Peyer's patch (tissue), 4 donors: ENCODE results near the gene CGN. TPM values are rescaled to one million over a fixed set of nuclear protein-coding genes. Genes with fewer than 3 reads are reported as not detected.

Experiments
- DNase-seq, 3 donors: peaks; one replicate each; pipeline ENCODE4 v3.0.0-alpha.2; 2017 to 2019
- H3K27ac ChIP-seq, 4 donors: fragments of 200-600 bp; sonication (generic); one replicate each; pipeline ENCODE4 v1.5.1; 2016 to 2019
- H3K27me3 ChIP-seq, 2 donors: fragments of 200-600 bp; sonication (generic); one replicate each; pipeline ENCODE4 v1.5.1; 2019
- H3K36me3 ChIP-seq, 3 donors: fragments of 200-600 bp; sonication (generic); one replicate each; pipeline ENCODE4 v1.5.1; 2016 to 2019
- H3K4me1 ChIP-seq, 4 donors: fragments of 200-600 bp; sonication (generic); one replicate each; pipeline ENCODE4 v1.5.1; 2016 to 2019
- H3K4me3 ChIP-seq, 4 donors: fragments of 200-600 bp; sonication (generic); 1 replicate in 3 of 4; 2 replicates in 1 of 4; pipeline ENCODE4 v1.5.1; 2016 to 2019; ENCODE audit warnings: mild to moderate bottlenecking in 1 of 4
- H3K9me3 ChIP-seq, 4 donors: fragments of 200-600 bp; sonication (generic); one replicate each; pipeline ENCODE4 v1.5.1; 2016 to 2019; ENCODE audit warnings: mild to moderate bottlenecking in 1 of 4
- POLR2A ChIP-seq, 2 donors: fragments of 450-650 bp; IDR thresholded peaks; one replicate each; pipeline ENCODE4 v1.5.1; 2017; ENCODE audit warnings: antibody characterized with exemption in 2 of 2, mild to moderate bottlenecking in 2 of 2, moderate library complexity in 2 of 2
- total RNA-seq, 4 donors: library from RNA; depleted of rRNA; stranded (reverse); fragments of >200 nt; gene quantifications; one replicate each; pipeline ENCODE4 v1.1.0, GENCODE V29; 2016
- TF ChIP-seq, protein P1 (sequence below), 6 experiments: fragments of 450-650 bp in 4 of 6; fragments of 200-600 bp in 2 of 6; sonication (generic) in 1 of 6; IDR thresholded peaks; one replicate each; pipeline ENCODE4 v1.5.1; 2017 to 2019; ENCODE audit warnings: antibody characterized with exemption in 6 of 6, mild to moderate bottlenecking in 3 of 6, moderate library complexity in 1 of 6

The CGN gene
- total RNA-seq, 4 donors from 2014 or later: 34.7 to 180 (median 160) TPM

DNA sequence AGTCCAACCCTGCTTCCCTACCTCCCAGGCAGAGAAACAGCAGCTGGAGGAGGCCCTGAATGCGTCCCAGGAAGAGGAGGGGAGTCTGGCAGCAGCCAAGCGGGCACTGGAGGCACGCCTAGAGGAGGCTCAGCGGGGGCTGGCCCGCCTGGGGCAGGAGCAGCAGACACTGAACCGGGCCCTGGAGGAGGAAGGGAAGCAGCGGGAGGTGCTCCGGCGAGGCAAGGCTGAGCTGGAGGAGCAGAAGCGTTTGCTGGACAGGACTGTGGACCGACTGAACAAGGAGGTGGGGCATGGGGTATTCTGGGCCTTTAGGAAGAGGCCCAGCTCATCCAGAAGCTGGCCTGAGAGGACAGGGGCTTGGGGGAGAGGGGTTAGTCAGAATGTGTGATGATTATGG, 19.3 kb downstream of the CGN start:
- no peak overlapping the region for H3K4me3 ChIP-seq
- no peak overlapping the region for H3K27ac ChIP-seq
- peaks cover 0 to 73% (median 0%) of the 10 kb centered on the region in 3 donors for H3K36me3 ChIP-seq
- TF ChIP-seq, protein P1, sequence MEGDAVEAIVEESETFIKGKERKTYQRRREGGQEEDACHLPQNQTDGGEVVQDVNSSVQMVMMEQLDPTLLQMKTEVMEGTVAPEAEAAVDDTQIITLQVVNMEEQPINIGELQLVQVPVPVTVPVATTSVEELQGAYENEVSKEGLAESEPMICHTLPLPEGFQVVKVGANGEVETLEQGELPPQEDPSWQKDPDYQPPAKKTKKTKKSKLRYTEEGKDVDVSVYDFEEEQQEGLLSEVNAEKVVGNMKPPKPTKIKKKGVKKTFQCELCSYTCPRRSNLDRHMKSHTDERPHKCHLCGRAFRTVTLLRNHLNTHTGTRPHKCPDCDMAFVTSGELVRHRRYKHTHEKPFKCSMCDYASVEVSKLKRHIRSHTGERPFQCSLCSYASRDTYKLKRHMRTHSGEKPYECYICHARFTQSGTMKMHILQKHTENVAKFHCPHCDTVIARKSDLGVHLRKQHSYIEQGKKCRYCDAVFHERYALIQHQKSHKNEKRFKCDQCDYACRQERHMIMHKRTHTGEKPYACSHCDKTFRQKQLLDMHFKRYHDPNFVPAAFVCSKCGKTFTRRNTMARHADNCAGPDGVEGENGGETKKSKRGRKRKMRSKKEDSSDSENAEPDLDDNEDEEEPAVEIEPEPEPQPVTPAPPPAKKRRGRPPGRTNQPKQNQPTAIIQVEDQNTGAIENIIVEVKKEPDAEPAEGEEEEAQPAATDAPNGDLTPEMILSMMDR (IDR thresholded peaks at IDR 0.05): no peak
- no peak for TF ChIP-seq POLR2A (IDR thresholded peaks at IDR 0.05)
- no peaks in the 10 kb centered on the region for H3K4me1 ChIP-seq
- H3K27me3 ChIP-seq: no peaks in the 10 kb centered on the region
- H3K9me3 ChIP-seq: no peaks in the 10 kb centered on the region
- DNase-seq: peak in 1 of 3 donors; percentile 27

DNA sequence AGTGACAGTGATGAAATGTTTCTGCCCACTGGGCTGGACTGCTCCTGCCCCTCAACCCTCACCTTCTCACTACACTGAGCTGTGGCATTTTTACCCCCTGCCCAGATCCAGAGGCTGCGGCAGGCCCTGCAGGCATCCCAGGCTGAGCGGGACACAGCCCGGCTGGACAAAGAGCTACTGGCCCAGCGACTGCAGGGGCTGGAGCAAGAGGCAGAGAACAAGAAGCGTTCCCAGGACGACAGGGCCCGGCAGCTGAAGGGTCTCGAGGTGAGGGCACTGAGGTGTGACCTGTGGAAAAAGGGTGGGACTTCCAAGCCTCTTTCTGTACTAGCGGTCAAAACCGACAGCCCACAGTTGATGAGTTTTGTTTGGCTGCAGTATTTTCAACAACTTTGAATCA, 22.7 kb downstream of the CGN start:
- TF ChIP-seq POLR2A (IDR thresholded peaks at IDR 0.05): no peak
- TF ChIP-seq, protein P1 (IDR thresholded peaks at IDR 0.05): no peak
- DNase-seq: peak in 1 of 3 donors; percentile 37
- Histone ChIP-seq H3K27ac (no peak overlapping the region), H3K36me3 (peaks cover 0 to 71% (median 0%) of the 10 kb centered on the region in 3 donors), H3K4me3 (no peak overlapping the region), H3K27me3 (no peaks in the 10 kb centered on the region), H3K9me3 (no peaks in the 10 kb centered on the region), H3K4me1 (no peaks in the 10 kb centered on the region)

DNA sequence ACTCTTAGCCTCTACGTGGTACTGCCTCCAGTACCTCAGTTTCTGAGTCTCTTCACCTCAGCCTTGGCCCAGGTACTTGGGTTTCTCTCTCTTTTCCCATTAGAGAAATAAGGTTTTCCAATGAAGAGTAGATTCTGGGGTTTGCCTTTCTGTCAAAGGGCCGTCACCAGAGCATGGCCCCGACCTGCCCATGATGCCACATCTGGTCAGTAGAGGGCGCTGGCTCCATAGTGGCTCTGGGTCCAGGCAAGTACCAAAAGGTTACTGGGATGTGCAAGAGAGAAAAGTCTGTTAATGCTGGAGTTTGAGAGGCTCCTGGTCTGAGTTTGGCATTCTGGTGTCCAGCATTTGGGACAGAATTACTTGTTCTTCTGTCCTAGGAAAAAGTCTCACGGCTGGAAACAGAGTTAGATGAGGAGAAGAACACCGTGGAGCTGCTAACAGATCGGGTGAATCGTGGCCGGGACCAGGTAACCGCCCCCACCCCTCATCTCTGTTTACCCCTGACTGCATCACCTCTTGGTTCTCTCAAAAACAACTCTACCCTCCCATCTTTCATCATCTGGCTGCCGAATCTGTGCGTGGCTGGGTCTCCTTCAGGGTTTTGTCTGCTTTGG, 23.6 kb downstream of the CGN start:
- Histone ChIP-seq H3K27me3 (no peaks in the 10 kb centered on the region), H3K36me3 (peaks cover 0 to 64% (median 0%) of the 10 kb centered on the region in 3 donors), H3K4me3 (no peak overlapping the region), H3K9me3 (no peaks in the 10 kb centered on the region), H3K27ac (no peak overlapping the region), H3K4me1 (peaks cover 0 to 6% (median 3%) of the 10 kb centered on the region in 4 donors)
- TF ChIP-seq, protein P1 (IDR thresholded peaks at IDR 0.05): peak; percentile 53 to 82 (median 76)
- no peak for TF ChIP-seq POLR2A (IDR thresholded peaks at IDR 0.05)
- peak; percentile 74 to 90 (median 82) for DNase-seq

DNA sequence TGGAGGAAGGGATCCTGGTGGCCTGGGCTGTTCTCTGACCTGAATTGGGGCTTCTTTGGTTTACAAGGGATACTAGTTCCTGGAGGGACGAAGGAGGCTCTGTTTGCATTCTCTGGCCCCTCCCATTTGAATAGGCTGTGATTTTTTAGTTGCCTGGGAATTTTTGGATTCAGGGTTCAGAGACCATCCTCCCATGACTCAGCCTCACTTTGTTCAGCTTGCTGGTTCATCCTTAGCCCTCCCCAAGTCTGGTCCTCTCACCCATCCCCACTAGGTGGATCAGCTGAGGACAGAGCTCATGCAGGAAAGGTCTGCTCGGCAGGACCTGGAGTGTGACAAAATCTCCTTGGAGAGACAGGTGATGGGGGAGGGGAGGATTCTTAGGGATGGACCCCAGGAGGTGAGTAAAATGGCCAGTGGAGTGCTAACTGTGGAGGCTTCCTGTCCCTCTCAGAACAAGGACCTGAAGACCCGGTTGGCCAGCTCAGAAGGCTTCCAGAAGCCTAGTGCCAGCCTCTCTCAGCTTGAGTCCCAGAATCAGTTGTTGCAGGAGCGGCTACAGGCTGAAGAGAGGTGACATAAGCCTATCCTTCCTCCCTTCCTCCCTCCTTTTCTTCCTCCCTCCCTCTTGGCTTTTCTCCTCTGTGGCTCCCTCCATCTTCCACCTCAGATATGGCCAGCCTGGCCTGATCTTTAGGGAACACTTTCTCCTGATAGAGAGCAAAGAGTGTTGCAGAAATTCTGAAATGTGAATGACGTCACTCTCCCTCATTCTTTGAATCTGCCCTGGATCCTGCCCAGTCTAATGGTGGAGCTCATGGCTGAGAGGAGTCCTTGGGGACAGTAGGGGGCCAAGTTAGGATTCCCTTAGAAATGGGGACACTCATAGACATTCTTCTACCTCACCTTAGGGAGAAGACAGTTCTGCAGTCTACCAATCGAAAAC, 24.4 kb downstream of the CGN start:
- H3K27ac ChIP-seq: no peak overlapping the region
- no peak for TF ChIP-seq POLR2A (IDR thresholded peaks at IDR 0.05)
- TF ChIP-seq, protein P1 (IDR thresholded peaks at IDR 0.05): no peak
- DNase-seq: peak in 1 of 3 donors; percentile 36
- H3K27me3 ChIP-seq: no peaks in the 10 kb centered on the region
- no peak overlapping the region for H3K4me3 ChIP-seq
- peaks cover 0 to 57% (median 0%) of the 10 kb centered on the region in 3 donors for H3K36me3 ChIP-seq
- H3K4me1 ChIP-seq: peaks cover 0 to 6% (median 3%) of the 10 kb centered on the region in 4 donors
- no peaks in the 10 kb centered on the region for H3K9me3 ChIP-seq

DNA sequence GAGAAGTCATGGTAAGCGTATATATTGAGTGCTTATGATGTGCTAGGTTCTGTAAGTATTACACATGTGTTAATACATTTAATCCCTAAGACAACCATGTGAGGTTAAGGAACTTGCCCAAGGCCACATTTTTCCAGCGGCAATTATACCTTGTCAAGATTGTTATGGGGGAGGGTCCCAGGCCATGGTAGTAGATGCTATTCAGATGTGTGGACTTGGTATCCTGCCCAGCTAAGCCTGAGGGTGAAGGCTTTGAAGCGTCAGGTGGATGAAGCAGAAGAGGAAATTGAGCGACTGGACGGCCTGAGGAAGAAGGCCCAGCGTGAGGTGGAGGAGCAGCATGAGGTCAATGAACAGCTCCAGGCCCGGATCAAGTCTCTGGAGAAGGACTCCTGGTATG, 25.3 kb downstream of the CGN start:
- no peak for TF ChIP-seq POLR2A (IDR thresholded peaks at IDR 0.05)
- TF ChIP-seq, protein P1 (IDR thresholded peaks at IDR 0.05): no peak
- Histone ChIP-seq H3K27ac (no peak overlapping the region), H3K27me3 (no peaks in the 10 kb centered on the region), H3K9me3 (no peaks in the 10 kb centered on the region), H3K4me3 (no peak overlapping the region), H3K4me1 (peaks cover 0 to 6% (median 3%) of the 10 kb centered on the region in 4 donors), H3K36me3 (peaks cover 0 to 54% (median 0%) of the 10 kb centered on the region in 3 donors)
- peak in 1 of 3 donors; percentile 33 for DNase-seq
